Measurements from ENCODE around the gene INIP. TPM values are rescaled to one million over a fixed set of nuclear protein-coding genes. Genes with fewer than 3 reads are reported as not detected.

Gene INIP
- polyA plus RNA-seq, 1 donor from 2014 or later: 64.7 TPM

DNA sequence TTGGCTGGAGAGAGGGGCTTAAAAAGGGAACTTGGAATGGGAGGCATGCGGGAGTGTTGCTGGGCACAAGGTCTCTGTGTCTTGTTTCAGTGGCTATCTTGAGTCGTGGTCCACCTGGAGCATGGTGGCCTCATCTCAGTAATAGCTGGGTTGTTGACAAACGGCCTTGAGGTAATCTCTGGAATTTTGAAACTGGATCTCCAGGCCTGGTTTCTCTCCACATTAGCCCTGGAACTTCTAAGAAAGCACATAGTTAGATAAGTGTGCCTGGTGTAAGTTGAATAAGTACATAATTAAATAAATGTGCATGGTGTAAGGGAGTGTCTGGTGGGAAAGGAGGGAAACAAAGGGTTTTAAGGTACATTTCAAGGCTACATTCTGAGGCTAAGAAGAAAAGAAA, 62.2 kb downstream of the INIP start:
- H3K27me3 ChIP-seq (ENCODE audit: insufficient read depth, low read depth, low read length): no peaks in the 10 kb centered on the region
- no peak overlapping the region for H3K4me2 ChIP-seq (ENCODE audit: low read length)
- H3K36me3 ChIP-seq (ENCODE audit: insufficient read depth, low read length): peaks cover 3% of the 10 kb centered on the region
- H3K4me3 ChIP-seq (ENCODE audit: low read length): no peak overlapping the region
- H3K9me2 ChIP-seq (ENCODE audit: insufficient read depth, low read length): no peaks in the 10 kb centered on the region
- no peaks in the 10 kb centered on the region for H3K9me3 ChIP-seq (ENCODE audit: low read length)
- H4K20me1 ChIP-seq (ENCODE audit: insufficient read depth): no peaks in the 10 kb centered on the region
- H2AFZ ChIP-seq (ENCODE audit: low read depth, low read length): no peak overlapping the region
- TF ChIP-seq RAD21 (conservative IDR thresholded peaks at IDR 0.05) (no peak), REST (IDR thresholded peaks at IDR 0.05; ENCODE audit: borderline replicate concordance) (no peak), SMC3 (conservative IDR thresholded peaks at IDR 0.05; ENCODE audit: poor library complexity) (no peak), MXI1 (conservative IDR thresholded peaks at IDR 0.05; ENCODE audit: poor library complexity, severe bottlenecking) (no peak), EP300 (conservative IDR thresholded peaks at IDR 0.05; ENCODE audit: poor library complexity, severe bottlenecking) (no peak), TAF1 (IDR thresholded peaks at IDR 0.05; ENCODE audit: low read depth) (no peak), POLR2AphosphoS5 (IDR thresholded peaks at IDR 0.05) (no peak), EZH2 (IDR thresholded peaks at IDR 0.05; ENCODE audit: borderline replicate concordance, insufficient read depth, low read length, poor library complexity, severe bottlenecking) (no peak)
- TF ChIP-seq, protein P1, sequence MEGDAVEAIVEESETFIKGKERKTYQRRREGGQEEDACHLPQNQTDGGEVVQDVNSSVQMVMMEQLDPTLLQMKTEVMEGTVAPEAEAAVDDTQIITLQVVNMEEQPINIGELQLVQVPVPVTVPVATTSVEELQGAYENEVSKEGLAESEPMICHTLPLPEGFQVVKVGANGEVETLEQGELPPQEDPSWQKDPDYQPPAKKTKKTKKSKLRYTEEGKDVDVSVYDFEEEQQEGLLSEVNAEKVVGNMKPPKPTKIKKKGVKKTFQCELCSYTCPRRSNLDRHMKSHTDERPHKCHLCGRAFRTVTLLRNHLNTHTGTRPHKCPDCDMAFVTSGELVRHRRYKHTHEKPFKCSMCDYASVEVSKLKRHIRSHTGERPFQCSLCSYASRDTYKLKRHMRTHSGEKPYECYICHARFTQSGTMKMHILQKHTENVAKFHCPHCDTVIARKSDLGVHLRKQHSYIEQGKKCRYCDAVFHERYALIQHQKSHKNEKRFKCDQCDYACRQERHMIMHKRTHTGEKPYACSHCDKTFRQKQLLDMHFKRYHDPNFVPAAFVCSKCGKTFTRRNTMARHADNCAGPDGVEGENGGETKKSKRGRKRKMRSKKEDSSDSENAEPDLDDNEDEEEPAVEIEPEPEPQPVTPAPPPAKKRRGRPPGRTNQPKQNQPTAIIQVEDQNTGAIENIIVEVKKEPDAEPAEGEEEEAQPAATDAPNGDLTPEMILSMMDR (IDR thresholded peaks at IDR 0.05; ENCODE audit: poor library complexity, severe bottlenecking): no peak
- no peak overlapping the region for H3K27ac ChIP-seq (ENCODE audit: low read length)
- H3K9ac ChIP-seq (ENCODE audit: low read length): no peak overlapping the region
- no peaks in the 10 kb centered on the region for H3K79me2 ChIP-seq (replicated peaks; ENCODE audit: insufficient read depth, low read length)
- H3F3A ChIP-seq (ENCODE audit: insufficient read depth, low read length, poor library complexity, severe bottlenecking): no peaks in the 10 kb centered on the region

DNA sequence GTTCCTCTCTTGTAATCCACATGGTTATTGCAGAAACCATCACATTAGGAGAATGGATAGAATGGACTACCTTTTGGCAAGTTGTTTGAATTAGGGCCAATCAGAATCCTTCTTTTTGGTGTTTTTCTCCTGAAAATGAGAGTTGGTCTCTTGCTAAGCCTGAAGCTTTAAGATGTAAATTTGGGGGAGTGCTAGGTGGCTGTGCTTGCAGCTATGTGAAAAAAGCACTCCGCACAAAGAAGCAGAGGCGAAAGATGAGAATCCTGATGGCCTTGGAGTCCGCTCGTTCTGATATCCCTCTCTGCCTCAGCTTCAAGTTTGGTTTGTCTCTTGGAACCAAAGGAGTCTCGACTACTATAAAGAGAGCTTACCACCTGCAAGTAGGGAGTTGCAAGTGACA, 63.6 kb downstream of the INIP start:
- no peak overlapping the region for H3K4me3 ChIP-seq (ENCODE audit: low read length)
- no peak overlapping the region for H3K27ac ChIP-seq (ENCODE audit: low read length)
- H2AFZ ChIP-seq (ENCODE audit: low read depth, low read length): no peak overlapping the region
- H3K27me3 ChIP-seq (ENCODE audit: insufficient read depth, low read depth, low read length): no peaks in the 10 kb centered on the region
- H3F3A ChIP-seq (ENCODE audit: insufficient read depth, low read length, poor library complexity, severe bottlenecking): no peaks in the 10 kb centered on the region
- H3K36me3 ChIP-seq (ENCODE audit: insufficient read depth, low read length): peaks cover 5% of the 10 kb centered on the region
- H3K9ac ChIP-seq (ENCODE audit: low read length): no peak overlapping the region
- H3K9me2 ChIP-seq (ENCODE audit: insufficient read depth, low read length): no peaks in the 10 kb centered on the region
- no peak overlapping the region for H3K4me2 ChIP-seq (ENCODE audit: low read length)
- TF ChIP-seq MXI1 (conservative IDR thresholded peaks at IDR 0.05; ENCODE audit: poor library complexity, severe bottlenecking): no peak
- no peak for TF ChIP-seq POLR2AphosphoS5 (IDR thresholded peaks at IDR 0.05)
- TF ChIP-seq RAD21 (conservative IDR thresholded peaks at IDR 0.05): no peak
- TF ChIP-seq REST (IDR thresholded peaks at IDR 0.05; ENCODE audit: borderline replicate concordance): no peak
- TF ChIP-seq EP300 (conservative IDR thresholded peaks at IDR 0.05; ENCODE audit: poor library complexity, severe bottlenecking): no peak
- TF ChIP-seq TAF1 (IDR thresholded peaks at IDR 0.05; ENCODE audit: low read depth): no peak
- no peak for TF ChIP-seq EZH2 (IDR thresholded peaks at IDR 0.05; ENCODE audit: borderline replicate concordance, insufficient read depth, low read length, poor library complexity, severe bottlenecking)
- TF ChIP-seq, protein P1 (IDR thresholded peaks at IDR 0.05; ENCODE audit: poor library complexity, severe bottlenecking): no peak
- TF ChIP-seq SMC3 (conservative IDR thresholded peaks at IDR 0.05; ENCODE audit: poor library complexity): no peak
- no peaks in the 10 kb centered on the region for H3K9me3 ChIP-seq (ENCODE audit: low read length)
- H3K79me2 ChIP-seq (replicated peaks; ENCODE audit: insufficient read depth, low read length): no peaks in the 10 kb centered on the region
- no peaks in the 10 kb centered on the region for H4K20me1 ChIP-seq (ENCODE audit: insufficient read depth)
